ENCODE results near the gene WDR36. TPM values are rescaled to one million over a fixed set of nuclear protein-coding genes. Genes with fewer than 3 reads are reported as not detected.

Gene WDR36
- total RNA-seq, 1 experiment from 2014 or later: 17.7 TPM

DNA sequence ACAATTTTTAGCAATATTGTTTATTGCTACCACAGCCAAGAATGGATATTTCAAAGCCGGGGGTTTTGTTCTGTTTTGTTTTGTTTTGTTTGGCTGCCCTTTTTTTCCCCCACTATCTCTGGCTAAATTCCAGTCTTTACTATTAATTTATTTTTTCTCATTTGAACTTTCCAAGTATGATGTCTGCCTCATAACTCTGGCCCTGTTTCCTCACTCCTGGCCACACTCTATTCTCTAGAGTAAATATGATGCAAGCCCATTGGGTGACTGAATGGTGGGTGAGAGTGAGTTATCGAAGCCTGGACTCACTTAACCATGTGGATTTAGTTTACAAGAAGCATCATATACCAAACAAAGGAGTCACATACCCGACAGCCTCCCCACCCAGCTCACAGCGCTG is 41.9 kb downstream of the WDR36 start:
- H3K79me2 ChIP-seq (ENCODE audit: low read depth): no peaks in the 10 kb centered on the region
- POLR2A ChIA-PET (ENCODE audit: unreplicated experiment): no interaction called here
- H4K20me1 ChIP-seq (ENCODE audit: insufficient read depth): no peaks in the 10 kb centered on the region
- no peaks in the 10 kb centered on the region for H3F3A ChIP-seq (ENCODE audit: insufficient read depth, low read depth)
- BruUV-seq (replicated peaks): no TSS peak
- intact Hi-C loops (cut with micrococcal nuclease; ENCODE audit: unreplicated experiment): no loop called here
- no peak overlapping the region for H3K4me3 ChIP-seq
- no peak overlapping the region for H2AFZ ChIP-seq
- no peaks in the 10 kb centered on the region for H3K27me3 ChIP-seq (ENCODE audit: insufficient read depth, low read depth)
- H3K4me2 ChIP-seq: no peak overlapping the region
- H3K9me3 ChIP-seq (ENCODE audit: insufficient read depth, low read depth): no peaks in the 10 kb centered on the region
- DNase-seq: no peak
- TF ChIP-seq EZH2 (IDR thresholded peaks at IDR 0.05; ENCODE audit: low read depth): no peak
- TF ChIP-seq, protein P1, sequence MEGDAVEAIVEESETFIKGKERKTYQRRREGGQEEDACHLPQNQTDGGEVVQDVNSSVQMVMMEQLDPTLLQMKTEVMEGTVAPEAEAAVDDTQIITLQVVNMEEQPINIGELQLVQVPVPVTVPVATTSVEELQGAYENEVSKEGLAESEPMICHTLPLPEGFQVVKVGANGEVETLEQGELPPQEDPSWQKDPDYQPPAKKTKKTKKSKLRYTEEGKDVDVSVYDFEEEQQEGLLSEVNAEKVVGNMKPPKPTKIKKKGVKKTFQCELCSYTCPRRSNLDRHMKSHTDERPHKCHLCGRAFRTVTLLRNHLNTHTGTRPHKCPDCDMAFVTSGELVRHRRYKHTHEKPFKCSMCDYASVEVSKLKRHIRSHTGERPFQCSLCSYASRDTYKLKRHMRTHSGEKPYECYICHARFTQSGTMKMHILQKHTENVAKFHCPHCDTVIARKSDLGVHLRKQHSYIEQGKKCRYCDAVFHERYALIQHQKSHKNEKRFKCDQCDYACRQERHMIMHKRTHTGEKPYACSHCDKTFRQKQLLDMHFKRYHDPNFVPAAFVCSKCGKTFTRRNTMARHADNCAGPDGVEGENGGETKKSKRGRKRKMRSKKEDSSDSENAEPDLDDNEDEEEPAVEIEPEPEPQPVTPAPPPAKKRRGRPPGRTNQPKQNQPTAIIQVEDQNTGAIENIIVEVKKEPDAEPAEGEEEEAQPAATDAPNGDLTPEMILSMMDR (conservative IDR thresholded peaks at IDR 0.05): no peak
- no peak overlapping the region for H3K27ac ChIP-seq
- H3K9me2 ChIP-seq (ENCODE audit: insufficient read depth): no peaks in the 10 kb centered on the region
- H3K36me3 ChIP-seq (ENCODE audit: low read depth): no peaks in the 10 kb centered on the region
- no peaks in the 10 kb centered on the region for H3K4me1 ChIP-seq (replicated peaks; ENCODE audit: insufficient read depth)
- CTCF ChIA-PET: no interaction called here

DNA sequence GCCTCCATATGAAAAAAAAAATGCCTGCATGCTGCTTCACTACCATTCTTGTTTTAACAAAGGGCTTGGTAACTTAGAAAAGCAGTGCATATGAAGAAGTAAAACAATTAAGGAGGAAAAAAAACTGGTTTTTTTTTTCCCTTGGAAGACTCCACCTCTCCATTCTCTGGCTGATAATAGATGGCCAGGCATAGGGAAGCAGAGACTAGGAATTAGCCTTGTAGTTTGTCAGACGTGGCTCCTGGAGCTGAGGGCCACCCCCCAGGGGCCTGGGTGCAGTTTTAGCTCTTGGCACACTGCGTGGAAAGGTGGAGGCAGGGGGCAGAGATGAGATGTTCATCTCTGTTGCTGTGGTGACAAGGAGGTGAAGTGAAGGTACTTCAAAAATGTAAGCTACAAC is 42.7 kb downstream of the WDR36 start:
- no peak overlapping the region for H3K4me2 ChIP-seq
- ChIA-PET CTCF (no interaction called here), POLR2A (ENCODE audit: unreplicated experiment) (no interaction called here)
- H3K4me1 ChIP-seq (replicated peaks; ENCODE audit: insufficient read depth): no peaks in the 10 kb centered on the region
- no peaks in the 10 kb centered on the region for H3K9me3 ChIP-seq (ENCODE audit: insufficient read depth, low read depth)
- no peaks in the 10 kb centered on the region for H3F3A ChIP-seq (ENCODE audit: insufficient read depth, low read depth)
- H3K9me2 ChIP-seq (ENCODE audit: insufficient read depth): no peaks in the 10 kb centered on the region
- no peak for TF ChIP-seq EZH2 (IDR thresholded peaks at IDR 0.05; ENCODE audit: low read depth)
- TF ChIP-seq, protein P1 (conservative IDR thresholded peaks at IDR 0.05): no peak
- H3K79me2 ChIP-seq (ENCODE audit: low read depth): no peaks in the 10 kb centered on the region
- DNase-seq: no peak
- BruUV-seq (replicated peaks): no TSS peak
- no peak overlapping the region for H2AFZ ChIP-seq
- no peaks in the 10 kb centered on the region for H3K36me3 ChIP-seq (ENCODE audit: low read depth)
- H3K27ac ChIP-seq: no peak overlapping the region
- no peaks in the 10 kb centered on the region for H3K27me3 ChIP-seq (ENCODE audit: insufficient read depth, low read depth)
- no peaks in the 10 kb centered on the region for H4K20me1 ChIP-seq (ENCODE audit: insufficient read depth)
- no peak overlapping the region for H3K4me3 ChIP-seq
- intact Hi-C loops (cut with micrococcal nuclease; ENCODE audit: unreplicated experiment): no loop called here

DNA sequence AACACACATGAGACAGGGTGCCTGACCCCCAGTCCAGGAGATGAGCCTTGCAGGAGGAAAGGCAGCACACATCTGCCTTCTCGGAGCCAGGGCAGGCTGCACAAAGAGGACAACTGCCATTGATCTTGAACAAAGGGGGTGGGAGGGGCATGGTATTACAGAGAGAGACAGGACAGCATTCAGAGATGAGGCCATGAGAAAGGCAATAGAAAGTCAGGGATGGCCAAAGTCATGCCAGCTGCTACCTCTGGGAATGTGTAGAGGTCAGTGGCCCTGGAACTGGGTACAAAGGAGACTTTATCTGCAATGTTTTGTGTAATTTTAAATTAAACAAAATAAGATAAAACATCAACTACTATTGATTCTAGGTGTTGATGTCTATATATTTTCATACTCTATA is 43.2 kb downstream of the WDR36 start:
- BruUV-seq (replicated peaks): no TSS peak

More for the DNA sequence above, 43.2 kb downstream of the WDR36 start:
- Histone ChIP-seq H3K9me3 (ENCODE audit: insufficient read depth, low read depth) (no peaks in the 10 kb centered on the region), H3K9me2 (ENCODE audit: insufficient read depth) (no peaks in the 10 kb centered on the region), H2AFZ (no peak overlapping the region), H3K4me3 (no peak overlapping the region), H4K20me1 (ENCODE audit: insufficient read depth) (no peaks in the 10 kb centered on the region), H3K79me2 (ENCODE audit: low read depth) (no peaks in the 10 kb centered on the region), H3K4me1 (replicated peaks; ENCODE audit: insufficient read depth) (no peaks in the 10 kb centered on the region), H3K4me2 (no peak overlapping the region), H3K27ac (no peak overlapping the region), H3K27me3 (ENCODE audit: insufficient read depth, low read depth) (no peaks in the 10 kb centered on the region), H3K36me3 (ENCODE audit: low read depth) (no peaks in the 10 kb centered on the region), H3F3A (ENCODE audit: insufficient read depth, low read depth) (no peaks in the 10 kb centered on the region)
- CTCF ChIA-PET: no interaction called here
- intact Hi-C loops (cut with micrococcal nuclease; ENCODE audit: unreplicated experiment): no loop called here
- POLR2A ChIA-PET (ENCODE audit: unreplicated experiment): no interaction called here
- DNase-seq: no peak
- no peak for TF ChIP-seq EZH2 (IDR thresholded peaks at IDR 0.05; ENCODE audit: low read depth)
- TF ChIP-seq, protein P1 (conservative IDR thresholded peaks at IDR 0.05): no peak

Data from PC-9 (cell line).